Measurements from ENCODE around the gene EIF4G3. TPM values are rescaled to one million over a fixed set of nuclear protein-coding genes. Genes with fewer than 3 reads are reported as not detected.
A peak's percentile ranks its signal among the peaks of the same experiment; 100 is the strongest.
"Not testable (repeated sequence)": the region's sequence is repeated elsewhere in the genome, so short reads cannot be mapped to it uniquely, and the experiment has no call there.

The EIF4G3 gene
- total RNA-seq, 4 donors from 2014 or later: 82.1 to 143 (median 101) TPM

DNA sequence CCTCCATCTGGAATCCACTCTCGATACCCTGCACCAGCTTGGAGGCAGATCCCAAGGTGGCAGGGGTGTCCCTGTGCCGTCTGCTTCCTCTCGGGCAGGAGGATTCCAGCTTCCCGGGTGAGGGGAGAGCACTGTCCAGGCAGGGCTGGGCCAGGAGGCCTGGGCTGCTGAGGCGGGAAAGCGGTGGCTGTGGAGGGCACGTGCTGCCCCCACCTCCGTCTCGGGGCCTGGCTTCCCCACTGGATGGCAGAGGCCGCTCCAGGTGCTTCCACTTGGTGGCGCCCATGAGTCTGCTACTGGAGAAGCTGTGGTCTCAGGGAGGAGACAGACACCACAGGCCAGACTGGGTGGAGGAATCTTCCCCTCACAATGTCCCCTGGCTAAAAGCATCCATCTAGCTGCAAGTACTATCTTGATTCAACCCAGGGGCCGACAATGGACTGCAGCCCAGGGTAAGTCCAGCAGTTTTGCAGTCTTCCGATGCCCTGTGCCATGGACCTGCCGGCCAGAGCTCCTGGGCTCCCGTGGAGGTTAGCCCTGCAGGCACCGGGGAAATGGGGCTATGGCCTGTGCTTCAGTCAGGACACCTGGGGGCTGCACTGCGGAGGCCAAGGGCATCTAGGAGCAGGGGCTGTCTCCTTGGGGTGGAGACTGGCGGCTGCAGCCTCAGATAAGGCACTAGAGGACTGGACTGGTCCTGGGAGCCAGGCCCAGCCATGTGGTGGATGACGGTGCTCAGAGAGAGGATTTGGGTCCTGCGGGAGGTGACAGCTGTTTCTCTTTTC is 41.3 kb upstream of the EIF4G3 start:
- 81% methylated on average over 11 of the region's 20 CpGs; no CpG with 5 or more reads in 1 of the 2 donors for WGBS, 2 donors (ENCODE audit: low coverage in 1 of 2)
- Histone ChIP-seq H3K36me3 (peaks cover 0 to 30% (median 14%) of the 10 kb centered on the region in 4 donors), H3K4me3 (no peak overlapping the region), H3K27me3 (no peaks in the 10 kb centered on the region), H3K9me3 (no peaks in the 10 kb centered on the region), H3K4me1 (no peaks in the 10 kb centered on the region), H3K27ac (no peak overlapping the region)
- in situ Hi-C loops (cut with MboI; ENCODE audit: low pct_ligation_motif_present in 1 of 4, low pct_unique_long_range_greater_than_20kb in 1 of 4, low sequenced_read_pairs in 3 of 4): loop anchor here in 2 of 4 donors (25.0 kb wide), 2 partner anchors 531 to 681 kb away; no protein-coding TSS in a partner anchor
- peak; percentile 30 for DNase-seq
- TF ChIP-seq POLR2AphosphoS5 (IDR thresholded peaks at IDR 0.05) (no peak), CTCF (IDR thresholded peaks at IDR 0.05) (peak; percentile 23 to 32 (median 28)), EP300 (IDR thresholded peaks at IDR 0.05; ENCODE audit: low read depth) (no peak), POLR2A (IDR thresholded peaks at IDR 0.05) (no peak)
- intact Hi-C loops (cut with DNase I; ENCODE audit: low total_unique reads): no loop called here

- TF ChIP-seq EP300 (IDR thresholded peaks at IDR 0.05; ENCODE audit: low read depth) (no peak), POLR2A (IDR thresholded peaks at IDR 0.05) (no peak), CTCF (IDR thresholded peaks at IDR 0.05) (peak; percentile 67 to 76 (median 73)), POLR2AphosphoS5 (IDR thresholded peaks at IDR 0.05) (no peak)
- no peaks in the 10 kb centered on the region for H3K27me3 ChIP-seq
- H3K4me3 ChIP-seq: no peak overlapping the region
- no peaks in the 10 kb centered on the region for H3K4me1 ChIP-seq
- DNase-seq: peak; percentile 63
- no peak overlapping the region for H3K27ac ChIP-seq
- 81% methylated on average over 19 of the region's 19 CpGs; no CpG with 5 or more reads in 1 of the 2 donors for WGBS, 2 donors (ENCODE audit: low coverage in 1 of 2)
- H3K9me3 ChIP-seq: no peaks in the 10 kb centered on the region
- in situ Hi-C loops (cut with MboI; ENCODE audit: low pct_ligation_motif_present in 1 of 4, low pct_unique_long_range_greater_than_20kb in 1 of 4, low sequenced_read_pairs in 3 of 4): loop anchor here in 2 of 4 donors (25.0 kb wide), 2 partner anchors 530 to 680 kb away; no protein-coding TSS in a partner anchor
- intact Hi-C loops (cut with DNase I; ENCODE audit: low total_unique reads): no loop called here
- H3K36me3 ChIP-seq: peaks cover 0 to 25% (median 12%) of the 10 kb centered on the region in 4 donors
Observed at GRCh38 chr1:21216835-21217811, 40.4 kb upstream of the EIF4G3 start.

- no peak for TF ChIP-seq POLR2AphosphoS5 (IDR thresholded peaks at IDR 0.05)
- TF ChIP-seq EP300 (IDR thresholded peaks at IDR 0.05; ENCODE audit: low read depth): no peak
- no peak for TF ChIP-seq POLR2A (IDR thresholded peaks at IDR 0.05)
- no peak for TF ChIP-seq CTCF (IDR thresholded peaks at IDR 0.05)
- in situ Hi-C loops (cut with MboI; ENCODE audit: low pct_ligation_motif_present in 1 of 4, low pct_unique_long_range_greater_than_20kb in 1 of 4, low sequenced_read_pairs in 3 of 4): loop anchor here in 2 of 4 donors (25.0 kb wide), 2 partner anchors 525 to 675 kb away; no protein-coding TSS in a partner anchor
- 48 to 51% methylated on average over 3 of the region's 3 CpGs for WGBS, 2 donors (ENCODE audit: low coverage in 1 of 2)
- intact Hi-C loops (cut with DNase I; ENCODE audit: low total_unique reads): no loop called here
- no peak overlapping the region for H3K27ac ChIP-seq
- no peak overlapping the region for H3K4me3 ChIP-seq
- no peaks in the 10 kb centered on the region for H3K27me3 ChIP-seq
- DNase-seq: no peak
- H3K4me1 ChIP-seq: no peaks in the 10 kb centered on the region
- H3K36me3 ChIP-seq: no peaks in the 10 kb centered on the region
- H3K9me3 ChIP-seq: no peaks in the 10 kb centered on the region
Observed at GRCh38 chr1:21212126-21212525, 35.4 kb upstream of the EIF4G3 start.

GRCh38 chr1:21208137-21208700 is 31.5 kb upstream of the EIF4G3 start:
- H3K4me1 ChIP-seq; DNase-seq; intact Hi-C loops (cut with DNase I; ENCODE audit: low total_unique reads); H3K27ac ChIP-seq; H3K27me3 ChIP-seq; H3K9me3 ChIP-seq; H3K36me3 ChIP-seq; H3K4me3 ChIP-seq: not testable (repeated sequence)
- in situ Hi-C loops (cut with MboI; ENCODE audit: low pct_ligation_motif_present in 1 of 4, low pct_unique_long_range_greater_than_20kb in 1 of 4, low sequenced_read_pairs in 3 of 4): loop anchor here in 2 of 4 donors (25.0 kb wide), 2 partner anchors 521 to 671 kb away; no protein-coding TSS in a partner anchor
- WGBS, 2 donors (ENCODE audit: low coverage in 1 of 2): 78 to 85% methylated on average over 5 to 6 of the region's 6 CpGs

All from transverse colon (tissue), 4 donors.